ENCODE data around the gene HOGA1.

The HOGA1 gene

GRCh38 chr10:97578171-97578844 is 5.9 kb upstream of the HOGA1 start:
- no peak for TF ChIP-seq POLR2AphosphoS5 (IDR thresholded peaks at IDR 0.05; ENCODE audit: low read depth, low read length)
- no peak for TF ChIP-seq SIN3A (IDR thresholded peaks at IDR 0.05; ENCODE audit: borderline replicate concordance, insufficient read depth, low read length)
- TF ChIP-seq TAF1 (IDR thresholded peaks at IDR 0.05; ENCODE audit: borderline replicate concordance, insufficient read depth, low read length), result no peak
- TF ChIP-seq REST (IDR thresholded peaks at IDR 0.05; ENCODE audit: insufficient read depth in 1 of 2, low read depth in 2 of 2, low read length in 2 of 2), result no peak
- no peak for TF ChIP-seq FOXP2 (optimal IDR thresholded peaks at IDR 0.05; ENCODE audit: borderline replicate concordance, extremely low read depth, extremely low read length, insufficient read depth)

GRCh38 chr10:97580421-97581367 is 3.5 kb upstream of the HOGA1 start:
- no peak for TF ChIP-seq FOXP2 (optimal IDR thresholded peaks at IDR 0.05; ENCODE audit: borderline replicate concordance, extremely low read depth, extremely low read length, insufficient read depth)
- no peak for TF ChIP-seq TAF1 (IDR thresholded peaks at IDR 0.05; ENCODE audit: borderline replicate concordance, insufficient read depth, low read length)
- TF ChIP-seq SIN3A (IDR thresholded peaks at IDR 0.05; ENCODE audit: borderline replicate concordance, insufficient read depth, low read length), result no peak
- no peak for TF ChIP-seq POLR2AphosphoS5 (IDR thresholded peaks at IDR 0.05; ENCODE audit: low read depth, low read length)

GRCh38 chr10:97582169-97582568 is 2.0 kb upstream of the HOGA1 start:
- TF ChIP-seq SIN3A (IDR thresholded peaks at IDR 0.05; ENCODE audit: borderline replicate concordance, insufficient read depth, low read length) (no peak), FOXP2 (optimal IDR thresholded peaks at IDR 0.05; ENCODE audit: borderline replicate concordance, extremely low read depth, extremely low read length, insufficient read depth) (no peak), REST (IDR thresholded peaks at IDR 0.05; ENCODE audit: insufficient read depth in 1 of 2, low read depth in 2 of 2, low read length in 2 of 2) (no peak), TAF1 (IDR thresholded peaks at IDR 0.05; ENCODE audit: borderline replicate concordance, insufficient read depth, low read length) (no peak)

- TF ChIP-seq FOXP2 (optimal IDR thresholded peaks at IDR 0.05; ENCODE audit: borderline replicate concordance, extremely low read depth, extremely low read length, insufficient read depth), result no peak
These were observed 713 bp upstream of the HOGA1 start for GRCh38 chr10:97583476-97583875.

- no peak for TF ChIP-seq POLR2AphosphoS5 (IDR thresholded peaks at IDR 0.05; ENCODE audit: low read depth, low read length)
- TF ChIP-seq SIN3A (IDR thresholded peaks at IDR 0.05; ENCODE audit: borderline replicate concordance, insufficient read depth, low read length), result no peak
- no peak for TF ChIP-seq REST (IDR thresholded peaks at IDR 0.05; ENCODE audit: insufficient read depth in 1 of 2, low read depth in 2 of 2, low read length in 2 of 2)
- TF ChIP-seq FOXP2 (optimal IDR thresholded peaks at IDR 0.05; ENCODE audit: borderline replicate concordance, extremely low read depth, extremely low read length, insufficient read depth), result no peak
- TF ChIP-seq TAF1 (IDR thresholded peaks at IDR 0.05; ENCODE audit: borderline replicate concordance, insufficient read depth, low read length), result no peak
These were observed 729 bp downstream of the HOGA1 start for GRCh38 chr10:97584798-97585438.

Measured in PFSK-1 (cell line).